NCI-H1417 (cell line): ENCODE measurements around the gene CHCT1.
"Not testable (repeated sequence)": the region's sequence is repeated elsewhere in the genome, so short reads cannot be mapped to it uniquely, and the experiment has no call there.

Experiments
- DNase-seq, 3 experiments: peaks; one replicate each; lab custom pipeline; 2025; lab: John Stamatoyannopoulos, UW

The CHCT1 gene

GRCh38 chr17:60422162-60422665, at the start of gene CHCT1:
CHCT1 (plus strand) TSS chr17:60422489; CDS start chr17:60422593, 104 bp downstream.
- DNase-seq, result no peak

- DNase-seq, result no peak
Observed at GRCh38 chr17:60372790-60373483, 49.4 kb upstream of the CHCT1 start.

DNA sequence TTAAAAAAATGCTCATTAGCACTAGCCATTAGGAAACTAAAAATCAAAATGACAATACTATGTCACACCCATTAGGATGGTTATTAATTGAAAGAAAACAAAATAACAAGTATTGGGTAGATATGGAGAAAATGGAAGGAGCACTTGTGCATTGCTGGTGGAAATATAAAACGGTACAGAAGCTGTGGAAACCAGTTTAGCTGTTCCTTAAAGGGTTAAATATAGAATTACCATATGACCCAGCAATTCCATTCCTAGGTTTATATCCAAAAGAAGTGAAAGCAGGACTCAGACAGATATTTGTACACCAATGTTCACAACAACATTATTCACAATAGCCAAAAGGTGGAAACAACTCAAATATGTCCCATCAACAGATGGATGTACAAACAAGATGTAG, 44.1 kb upstream of the CHCT1 start:
- not testable (repeated sequence) for DNase-seq

GRCh38 chr17:60379461-60379860, 42.8 kb upstream of the CHCT1 start:
- DNase-seq, result not testable (repeated sequence)

GRCh38 chr17:60381958-60382357, 40.3 kb upstream of the CHCT1 start:
- DNase-seq, result no peak

DNA sequence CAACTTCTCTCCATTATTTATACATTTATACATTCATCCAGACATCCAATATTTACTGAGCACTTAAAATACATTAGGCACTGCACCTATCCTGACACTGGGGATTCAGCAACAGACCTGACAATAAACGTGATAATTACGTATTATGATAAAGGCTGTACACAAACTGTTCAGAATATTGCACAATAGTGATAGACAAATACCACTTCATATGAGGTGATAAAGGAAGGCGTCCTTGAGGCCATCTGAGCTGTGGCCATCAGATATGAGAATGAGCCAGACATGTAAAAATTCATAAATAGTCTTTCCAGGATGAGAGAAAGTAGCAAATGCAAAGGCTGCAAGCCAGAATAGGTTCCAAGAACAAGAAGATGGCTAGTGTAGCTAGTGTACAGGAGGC, 38.9 kb upstream of the CHCT1 start:
- peak; percentile 12 to 84 (median 36) for DNase-seq

DNA sequence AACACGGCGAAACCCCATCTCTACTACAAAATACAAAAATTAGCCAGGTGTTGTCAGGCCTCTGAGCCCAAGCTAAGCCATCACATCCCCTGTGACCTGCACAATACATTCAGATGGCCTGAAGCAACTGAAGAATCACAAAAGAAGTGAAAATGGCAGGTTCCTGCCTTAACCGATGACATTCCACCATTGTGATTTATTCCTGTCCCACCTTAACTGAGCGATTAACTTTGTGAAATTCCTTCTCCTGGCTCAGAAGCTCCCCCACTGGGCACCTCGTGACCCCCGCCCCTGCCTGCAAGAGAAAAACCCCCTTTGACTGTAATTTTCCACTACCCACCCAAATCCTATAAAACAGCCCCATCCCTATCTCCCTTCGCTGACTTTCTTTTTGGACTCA, 37.4 kb upstream of the CHCT1 start:
- not testable (repeated sequence) for DNase-seq

GRCh38 chr17:60386147-60387058, 35.9 kb upstream of the CHCT1 start:
- no peak for DNase-seq

GRCh38 chr17:60387666-60388065, 34.6 kb upstream of the CHCT1 start:
- DNase-seq, result no peak

DNA sequence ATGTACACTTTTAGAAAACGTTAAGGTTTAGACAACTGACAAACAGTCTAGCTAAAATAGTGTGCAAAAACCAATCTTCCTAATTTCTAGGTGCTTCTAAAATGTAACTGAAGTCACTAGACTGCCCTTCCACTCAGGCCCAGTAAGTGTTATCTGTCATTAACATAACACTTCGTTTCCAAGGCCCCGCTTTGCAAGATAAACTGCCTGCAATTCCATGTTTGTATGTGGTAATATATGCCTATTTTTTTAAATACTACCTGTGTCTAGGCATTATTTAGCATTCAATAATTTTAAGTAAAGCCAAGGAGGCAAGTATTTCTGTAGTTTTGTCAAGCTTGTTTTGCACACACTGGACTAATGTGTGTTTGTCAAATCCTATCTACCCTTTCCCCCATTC, 33.5 kb upstream of the CHCT1 start:
- DNase-seq, result no peak

- peak in 1 of 3 experiments; percentile 26 for DNase-seq
Observed at GRCh38 chr17:60390186-60390585, 32.1 kb upstream of the CHCT1 start.

DNA sequence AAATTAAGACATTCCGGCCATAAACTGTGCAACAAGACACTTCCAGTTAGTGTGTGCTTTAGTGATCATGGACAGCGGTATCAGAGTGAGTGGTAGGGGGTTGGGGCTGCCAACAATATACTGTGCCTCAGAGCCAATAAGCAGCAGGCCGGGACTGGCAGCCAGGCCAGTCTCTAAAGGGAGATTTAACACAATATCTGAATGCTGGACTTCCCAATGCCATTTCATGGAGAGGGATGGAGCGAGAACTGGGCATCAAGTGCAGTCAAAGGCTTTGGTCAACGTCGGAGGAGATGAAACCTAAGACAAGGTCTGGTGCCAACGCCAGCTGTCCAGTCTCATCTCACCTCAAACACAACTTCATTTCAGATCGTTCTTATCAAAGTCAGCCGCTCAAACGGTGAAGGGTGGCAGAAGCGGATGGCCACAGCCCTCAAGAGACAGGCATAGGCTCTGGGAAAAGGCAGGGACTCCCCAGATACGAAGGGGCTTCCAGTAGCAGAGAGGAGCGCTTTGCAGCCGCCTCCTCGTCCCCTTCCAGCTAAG, 31.3 kb upstream of the CHCT1 start:
- peak; percentile 19 to 79 (median 61) for DNase-seq

DNA sequence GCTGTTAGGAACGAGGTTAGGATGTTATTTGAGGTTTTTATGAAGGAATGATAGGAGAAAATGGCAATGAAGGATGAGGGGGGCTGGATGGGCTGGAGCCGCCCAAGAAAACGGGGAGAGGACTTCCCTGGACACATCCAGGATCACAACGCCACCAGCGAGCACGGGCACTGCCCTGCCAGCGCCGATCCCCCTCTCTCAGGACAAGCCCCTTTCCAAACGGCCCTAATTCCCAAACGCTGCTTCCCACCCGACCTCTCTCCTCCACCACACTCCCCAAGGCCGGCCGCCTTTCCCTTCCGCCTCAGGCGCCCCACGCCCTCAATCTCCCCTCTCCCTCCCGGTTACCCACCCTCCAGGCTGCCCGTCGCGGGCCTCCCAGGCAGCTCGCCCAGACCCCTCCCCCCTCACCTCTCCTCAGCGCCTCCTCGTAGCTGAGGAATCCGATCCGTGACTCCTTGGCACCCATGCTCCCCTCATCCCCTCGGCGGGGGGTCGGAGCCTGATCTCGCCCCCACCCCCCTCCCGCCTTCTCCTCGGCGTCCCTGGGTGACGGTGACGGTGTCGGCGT, 30.7 kb upstream of the CHCT1 start:
- DNase-seq, result peak in 1 of 3 experiments; percentile 66

DNA sequence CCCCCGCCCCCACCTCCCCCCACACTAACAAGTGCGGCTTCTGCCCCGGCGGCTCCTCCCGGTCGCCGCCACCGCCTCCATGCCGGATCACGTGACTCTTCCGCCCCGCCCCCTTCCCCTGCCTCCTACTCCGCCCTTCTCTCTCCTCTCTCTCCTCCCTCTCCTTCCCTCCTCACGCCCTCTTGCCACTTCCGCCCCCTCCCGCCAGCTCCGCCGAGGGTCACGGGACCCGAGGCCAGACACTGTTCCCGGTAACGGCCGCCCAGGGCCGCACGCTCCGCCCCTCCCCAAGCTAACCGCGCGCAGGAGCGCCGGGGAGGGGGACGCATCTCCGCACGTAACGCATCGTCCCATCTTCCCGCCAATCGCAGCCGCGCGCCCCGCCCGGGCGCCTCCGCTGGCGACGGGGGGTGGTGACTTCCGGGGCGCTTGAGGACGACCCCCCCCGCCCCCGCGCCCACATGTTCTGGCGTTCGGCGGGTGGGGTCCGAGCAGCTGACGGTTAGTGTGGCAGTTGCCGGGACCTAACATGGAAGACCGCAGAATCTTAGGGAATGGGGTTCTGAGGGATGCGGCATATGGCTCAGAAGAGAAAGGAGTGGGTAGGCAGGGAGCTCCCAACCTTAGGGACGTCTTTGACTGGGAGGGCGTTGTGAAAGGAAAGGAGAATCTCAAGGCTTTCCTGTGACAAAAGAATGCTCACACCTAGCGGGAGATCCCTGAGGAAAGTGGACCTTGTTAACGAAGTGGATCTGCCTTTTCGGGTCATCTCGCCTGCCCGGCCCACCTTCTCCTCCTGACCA, 30.0 kb upstream of the CHCT1 start, which contains the start of gene USP32:
Gene USP32, minus strand, starts transcription at position 92 of the 803 bp plus-strand sequence. CDS start 194 bp downstream, outside the sequence.
- peak; percentile 94 to 98 (median 97) for DNase-seq

GRCh38 chr17:60392845-60393702, 29.2 kb upstream of the CHCT1 start:
- peak; percentile 59 to 79 (median 70) for DNase-seq

- DNase-seq, result peak in 2 of 3 experiments; percentile 1 to 49
Observed at GRCh38 chr17:60393840-60394723, 28.2 kb upstream of the CHCT1 start.

DNA sequence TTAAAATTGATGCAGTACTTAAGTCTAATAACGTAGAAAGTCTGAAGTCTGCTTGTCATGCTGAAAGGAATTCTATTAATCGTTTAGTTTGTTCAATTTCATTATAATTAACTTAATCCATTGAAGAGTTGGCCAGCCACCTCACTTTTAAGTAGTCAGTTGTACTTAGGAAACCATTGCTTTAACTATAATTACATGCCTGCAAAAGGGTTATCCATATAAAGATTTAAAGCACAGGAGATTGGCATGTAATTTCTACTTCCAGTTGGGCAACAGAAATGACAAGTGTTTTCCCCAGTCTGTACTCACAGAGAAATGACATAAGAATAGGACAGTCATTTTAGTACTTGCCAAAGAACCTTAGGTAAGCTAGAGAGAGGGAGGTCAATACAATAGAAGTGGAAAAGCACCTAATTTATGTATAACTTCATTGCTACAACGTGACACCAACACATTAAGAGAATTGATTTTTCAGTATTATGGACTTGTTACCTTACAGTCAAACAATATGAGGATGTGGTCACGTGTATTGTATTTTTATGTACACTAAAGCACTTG, 26.7 kb upstream of the CHCT1 start:
- DNase-seq, result no peak

DNA sequence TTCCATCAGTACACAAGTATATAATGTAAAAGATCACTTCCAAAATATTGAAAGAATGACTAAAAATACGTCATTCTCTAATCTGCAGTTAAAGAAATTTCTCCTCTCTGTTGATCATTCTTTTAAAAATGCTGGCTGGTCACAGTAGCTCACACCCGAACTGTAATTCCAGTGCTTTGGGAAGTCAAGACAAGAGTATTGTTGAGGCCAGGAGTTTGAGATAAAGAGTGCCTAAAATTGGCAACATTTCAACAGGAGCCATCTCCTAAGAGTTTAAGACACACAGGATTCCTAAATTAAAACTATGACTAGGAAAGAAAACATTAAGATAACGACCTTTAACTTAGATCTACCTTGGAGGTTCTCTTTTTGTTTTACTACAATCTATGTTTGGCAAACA, 25.9 kb upstream of the CHCT1 start:
- no peak for DNase-seq
